Endothelial cell of umbilical vein (primary cell): ENCODE data around the gene NDP. TPM values are rescaled to one million over a fixed set of nuclear protein-coding genes. Genes with fewer than 3 reads are reported as not detected.

Experiments used
- BruUV-seq: library from RNA; stranded (reverse); fragments of 400-500 nt; replicated peaks from 2 replicates; lab custom pipeline; 2021; lab: Mats Ljungman, UMichigan
- CTCF ChIA-PET: fragments of 300-600, 350-600 bp; sonication (Branson Sonifier 250); formaldehyde crosslinking; loops from one replicate; lab custom pipeline; 2021; ENCODE audit warnings: antibody characterized with exemption, inconsistent platforms; lab: Charles Lee
- POLR2A ChIA-PET: fragments of 300-600, 350-600 bp; sonication (Branson Sonifier 250); formaldehyde crosslinking; loops from one replicate; lab custom pipeline; 2021; ENCODE audit warnings: antibody characterized with exemption, inconsistent platforms; lab: Charles Lee
- DNase-seq: peaks from one replicate; pipeline ENCODE4 v3.0.0-alpha.2; 2011; ENCODE audit warnings: low read depth, low spot score
- FAIRE-seq: peaks from 2 replicates; lab custom pipeline; 2011; peaks lifted over from hg19 to GRCh38; lab: Jason Lieb, UNC
- H2AFZ ChIP-seq: 2 replicates; pipeline ENCODE4 v1.6.0; 2012; ENCODE audit warnings: low read depth, low read length, control low read depth, inconsistent platforms
- H3K27ac ChIP-seq: 2 replicates; pipeline ENCODE4 v1.5.1; 2011; ENCODE audit warnings: low read depth, mild to moderate bottlenecking, control low read depth, low read length, moderate library complexity; ENCODE audit not compliant: insufficient read depth
- H3K27me3 ChIP-seq, 2 experiments: 2 replicates each; pipeline versions ENCODE4 v1.6.0 to v1.6.1; 2011; ENCODE audit warnings: low read length in 2 of 2, mixed read lengths in 1 of 2; ENCODE audit not compliant: control insufficient read depth in 2 of 2, insufficient read depth in 2 of 2
- H3K36me3 ChIP-seq, 2 experiments: 2 replicates in 1 of 2; 3 replicates in 1 of 2; pipeline ENCODE4 v1.5.1; 2011; ENCODE audit warnings: low read length in 2 of 2, mild to moderate bottlenecking in 1 of 2, moderate library complexity in 1 of 2; ENCODE audit not compliant: control insufficient read depth in 2 of 2, insufficient read depth in 2 of 2; ENCODE audit errors: extremely low read depth in 1 of 2
- H3K4me1 ChIP-seq: 3 replicates; pipeline ENCODE4 v1.5.1; 2011; ENCODE audit warnings: mild to moderate bottlenecking, low read length; ENCODE audit not compliant: control insufficient read depth, insufficient read depth; ENCODE audit errors: extremely low read depth
- H3K4me2 ChIP-seq: 2 replicates; pipeline ENCODE4 v1.6.1; 2011; ENCODE audit warnings: low read length, control low read depth, mixed read lengths; ENCODE audit not compliant: insufficient read depth
- H3K4me3 ChIP-seq, 3 experiments: fragments of 200-600 bp in 1 of 3; sonication (generic), shearing (Covaris generic) in 1 of 3; replicated peaks in 1 of 3; 2 replicates each; pipeline ENCODE4 v1.5.1; 2011 to 2016; ENCODE audit warnings: control low read depth in 3 of 3, low read length in 3 of 3, mild to moderate bottlenecking in 2 of 3, inconsistent platforms in 1 of 3, low read depth in 1 of 3, moderate library complexity in 1 of 3; ENCODE audit not compliant: insufficient read depth in 1 of 3
- H3K79me2 ChIP-seq: 2 replicates; pipeline ENCODE4 v1.6.0; 2012; ENCODE audit warnings: low read length, inconsistent platforms; ENCODE audit not compliant: control insufficient read depth, insufficient read depth
- H3K9ac ChIP-seq: replicated peaks from 2 replicates; pipeline ENCODE3; 2011; ENCODE audit warnings: low read length, control low read depth; ENCODE audit not compliant: insufficient read depth; ENCODE audit errors: extremely low read depth
- H3K9me1 ChIP-seq: replicated peaks from 3 replicates; pipeline ENCODE4 v1.6.0; 2011; ENCODE audit warnings: mild to moderate bottlenecking, low read length; ENCODE audit not compliant: control insufficient read depth, insufficient read depth; ENCODE audit errors: extremely low read depth
- H3K9me3 ChIP-seq: replicated peaks from 2 replicates; pipeline ENCODE4 v1.5.1; 2012; ENCODE audit warnings: low read length, inconsistent platforms; ENCODE audit not compliant: control insufficient read depth, insufficient read depth
- H4K20me1 ChIP-seq: replicated peaks from 2 replicates; pipeline ENCODE3; 2011; ENCODE audit warnings: mild to moderate bottlenecking, low read length; ENCODE audit not compliant: control insufficient read depth, insufficient read depth; ENCODE audit errors: extremely low read depth
- FOS ChIP-seq: IDR thresholded peaks from 2 replicates; pipeline ENCODE4 v1.6.1; 2011; ENCODE audit warnings: mild to moderate bottlenecking, low read length, moderate library complexity, borderline replicate concordance; ENCODE audit not compliant: insufficient read depth
- GATA2 ChIP-seq: IDR thresholded peaks from 2 replicates; pipeline ENCODE4 v1.7.0; 2011; ENCODE audit warnings: low read depth, mild to moderate bottlenecking, moderate library complexity, mixed read lengths, low read length; ENCODE audit not compliant: insufficient read length, insufficient read depth
- JUN ChIP-seq: IDR thresholded peaks from 2 replicates; pipeline ENCODE4 v1.6.1; 2011; ENCODE audit warnings: borderline replicate concordance, low read depth; ENCODE audit not compliant: insufficient read length, insufficient read depth
- MAX ChIP-seq: IDR thresholded peaks from 2 replicates; pipeline ENCODE4 v1.6.1; 2011; ENCODE audit not compliant: insufficient read depth, insufficient read length
- MYC ChIP-seq: IDR thresholded peaks from one replicate; pipeline ENCODE4 v1.6.1; 2011; ENCODE audit warnings: mild to moderate bottlenecking, low read depth, low read length
- POLR2AphosphoS5 ChIP-seq: IDR thresholded peaks from 2 replicates; pipeline ENCODE4 v1.6.1; 2012; ENCODE audit warnings: low read depth, mild to moderate bottlenecking, control low read depth, low read length, moderate library complexity; ENCODE audit not compliant: insufficient read depth
- dilution Hi-C: fragments of 300-500 bp; cut with MboI; formaldehyde crosslinking; loops from one replicate; pipeline ENCODE4 v1.15.0; 2019; ENCODE audit warnings: low sequenced_read_pairs; ENCODE audit not compliant: extremely low pct_ligation_motif_present
- intact Hi-C: fragments of 100-400 bp; cut with micrococcal nuclease; formaldehyde crosslinking; loops from one replicate; pipeline ENCODE4 v1.10.0; 2022
- polyA plus RNA-seq, 4 experiments: library from polyadenylated mRNA; depleted of rRNA in 3 of 4; stranded (reverse) in 3 of 4; unstranded in 1 of 4; fragments of >200 nt; gene quantifications; 2 replicates each; pipeline versions ENCODE4 v1.2.1 to v1.2.3, GENCODE V29; 2011 to 2012; ENCODE audit warnings: missing spikeins in 1 of 4
- total RNA-seq: library from RNA; stranded (reverse); gene quantifications from 2 replicates; pipeline ENCODE4 v1.2.3, GENCODE V29; 2021

NDP gene
- total and polyA plus RNA-seq, 2 donors (not counting 3 experiments of a cell fraction or from before 2014, with no cell fraction given): 0.58 to 0.60 TPM

- no TSS peak for BruUV-seq
- Histone ChIP-seq H2AFZ (peak overlapping the region; percentile 48), H3K9me1 (no peaks in the 10 kb centered on the region), H3K27me3 (no peaks in the 10 kb centered on the region), H3K27ac (no peak overlapping the region), H4K20me1 (no peaks in the 10 kb centered on the region), H3K36me3 (no peaks in the 10 kb centered on the region), H3K4me1 (peaks cover 12% of the 10 kb centered on the region), H3K9ac (peak overlapping the region; percentile 31), H3K79me2 (no peaks in the 10 kb centered on the region), H3K4me2 (peak overlapping the region; percentile 93), H3K9me3 (no peaks in the 10 kb centered on the region), H3K4me3 (peak overlapping the region in 2 of 3 experiments; percentile 26 to 60)
- ChIA-PET CTCF (interaction anchor here (1.1 to 2.1 kb wide), 7 partner anchors 11 to 54 kb away, joined by 3 to 14 read pairs (median 4); no protein-coding TSS in a partner anchor), POLR2A (no interaction called here)
- FAIRE-seq: peak; percentile 56
- intact Hi-C loops (loop anchor here (10.0 kb wide), 1 partner anchor 903 kb away; the partner anchor contains the start of gene KDM6A), dilution Hi-C loops (no loop called here)
- peak; percentile 40 for DNase-seq
- TF ChIP-seq JUN (no peak), POLR2AphosphoS5 (no peak), GATA2 (no peak), FOS (no peak), MAX (no peak), MYC (no peak)
Measured at GRCh38 chrX:43971966-43972961, 926 bp downstream of the NDP start.
